ENCODE data around the gene WWC2. TPM values are rescaled to one million over a fixed set of nuclear protein-coding genes. Genes with fewer than 3 reads are reported as not detected.

The WWC2 gene
- total and polyA plus RNA-seq, 7 donors = 2.9 to 15.5 (median 7.8) TPM

DNA sequence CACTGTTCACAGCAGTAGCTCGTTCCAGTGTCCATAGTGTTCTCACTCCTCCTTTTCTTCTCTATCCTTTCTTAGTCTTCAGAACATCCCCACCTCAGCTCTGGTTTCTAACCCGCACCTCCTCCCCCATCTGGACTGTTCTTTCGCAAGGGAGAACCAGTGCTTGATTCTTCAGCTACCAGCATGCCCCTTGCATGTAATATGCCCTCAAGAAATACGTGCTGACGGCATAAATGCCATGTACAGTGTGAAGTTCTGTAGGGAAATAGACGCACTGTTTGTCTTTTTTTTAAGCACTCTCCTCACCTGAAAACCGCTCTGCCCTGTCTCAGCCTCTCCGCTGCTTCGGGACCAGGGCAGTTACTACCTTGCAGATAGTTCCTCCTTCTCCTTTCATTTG is 215.7 kb downstream of the WWC2 start:
- Histone ChIP-seq H3K27ac (no peak overlapping the region), H3K9me3 (no peaks in the 10 kb centered on the region), H3K4me3 (no peak overlapping the region), H3K27me3 (ENCODE audit: insufficient read depth in 3 of 3, low read length in 2 of 3) (no peaks in the 10 kb centered on the region), H3K4me1 (no peaks in the 10 kb centered on the region), H3K36me3 (ENCODE audit: insufficient read depth in 1 of 2, low read depth in 1 of 2) (peaks cover 0 to 39% of the 10 kb centered on the region in 2 donors)
- WGBS, 3 donors = 90 to 97% (median 92%) methylated on average over 9 of the region's 9 CpGs
- intact Hi-C loops (cut with DNase I) = no loop called here
- no peak for DNase-seq
- ATAC-seq = no peak
- TF ChIP-seq CTCF (IDR thresholded peaks at IDR 0.05) = no peak

- 86 to 90% (median 87%) methylated on average over 10 of the region's 10 CpGs for WGBS, 3 donors
- Histone ChIP-seq H3K4me1 (no peaks in the 10 kb centered on the region), H3K27ac (no peak overlapping the region), H3K9me3 (no peaks in the 10 kb centered on the region), H3K4me3 (no peak overlapping the region), H3K27me3 (ENCODE audit: insufficient read depth in 3 of 3, low read length in 2 of 3) (no peaks in the 10 kb centered on the region), H3K36me3 (ENCODE audit: insufficient read depth in 1 of 2, low read depth in 1 of 2) (peaks cover 0 to 22% of the 10 kb centered on the region in 2 donors)
- intact Hi-C loops (cut with DNase I) = no loop called here
- ATAC-seq (no peak), DNase-seq (no peak)
- TF ChIP-seq CTCF (IDR thresholded peaks at IDR 0.05) = no peak
These were observed 219.6 kb downstream of the WWC2 start for GRCh38 chr4:183318656-183319055.

- H3K4me3 ChIP-seq = no peak within 1 kb of the TSS
- no peaks in the 10 kb centered on the region for H3K27me3 ChIP-seq (ENCODE audit: insufficient read depth in 3 of 3, low read length in 2 of 3)
- peaks cover 0 to 8% of the 10 kb centered on the region in 2 donors for H3K36me3 ChIP-seq (ENCODE audit: insufficient read depth in 1 of 2, low read depth in 1 of 2)
- intact Hi-C loops (cut with DNase I) = no loop called here
- H3K27ac ChIP-seq = no peak within 1 kb of the TSS
- TF ChIP-seq CTCF (IDR thresholded peaks at IDR 0.05) = no peak
- WGBS, 3 donors = 67 to 82% (median 69%) methylated on average over 6 of the region's 6 CpGs
- DNase-seq (no peak), ATAC-seq (no peak)
- H3K4me1 ChIP-seq = no peaks in the 10 kb centered on the region
- no peaks in the 10 kb centered on the region for H3K9me3 ChIP-seq
These were observed 221.4 kb downstream of the WWC2 start, which contains the start of gene CLDN22 for GRCh38 chr4:183320211-183321059. CLDN22 (minus strand) TSS chr4:183320276; CDS start chr4:183320218, 58 bp downstream.

DNA sequence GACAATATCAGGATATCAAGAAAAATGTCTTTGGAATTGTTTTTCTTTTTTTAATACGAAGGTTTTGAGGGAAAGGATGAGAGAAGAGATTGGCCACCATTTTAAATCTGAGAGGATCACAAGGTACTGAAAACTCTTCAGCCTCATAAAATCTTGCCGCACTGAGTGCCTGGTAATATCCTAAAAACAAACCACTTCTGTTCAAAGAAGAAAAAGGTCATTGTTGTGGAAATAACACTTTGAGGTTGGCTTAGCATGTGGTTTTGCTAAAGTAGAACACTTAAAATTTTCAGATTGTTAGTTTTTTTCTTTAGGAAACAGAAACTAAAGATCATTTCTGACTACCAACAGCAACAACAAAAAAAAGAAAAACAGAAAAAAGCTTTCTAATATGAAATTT is 222.0 kb downstream of the WWC2 start:
- intact Hi-C loops (cut with DNase I) = no loop called here
- Histone ChIP-seq H3K4me3 (no peak overlapping the region), H3K4me1 (no peaks in the 10 kb centered on the region), H3K27me3 (ENCODE audit: insufficient read depth in 3 of 3, low read length in 2 of 3) (no peaks in the 10 kb centered on the region), H3K36me3 (ENCODE audit: insufficient read depth in 1 of 2, low read depth in 1 of 2) (peaks cover 0 to 1% of the 10 kb centered on the region in 2 donors), H3K9me3 (no peaks in the 10 kb centered on the region), H3K27ac (no peak overlapping the region)
- DNase-seq (no peak), ATAC-seq (no peak)
- 62 to 87% (median 64%) methylated on average over 2 of the region's 2 CpGs for WGBS, 3 donors
- no peak for TF ChIP-seq CTCF (IDR thresholded peaks at IDR 0.05)

Data from psoas muscle (tissue), 8 donors.